GM10248 (cell line): Measurements from ENCODE around the gene FGD4.

Experiments
- CTCF ChIA-PET: fragments of 300-600 bp; sonication (Branson Sonifier 250); formaldehyde crosslinking; extraction: SDS; loops from one replicate; lab custom pipeline; 2021; ENCODE audit warnings: antibody characterized with exemption; lab: Yijun Ruan, JAX
- POLR2A ChIA-PET: fragments of 350-650 bp; sonication (Branson Sonifier 250); formaldehyde crosslinking; extraction: SDS; loops from one replicate; lab custom pipeline; 2020; ENCODE audit warnings: antibody characterized with exemption; lab: Yijun Ruan, JAX
- DNase-seq: peaks from one replicate; pipeline ENCODE4 v3.0.0; 2012; ENCODE audit errors: extremely low spot score
- TF ChIP-seq, protein P1 (sequence below): IDR thresholded peaks from 2 replicates; pipeline ENCODE4 v1.5.1; 2012; ENCODE audit warnings: mild to moderate bottlenecking, low read depth; ENCODE audit errors: extremely low read depth, missing control alignments, control extremely low read depth

FGD4 gene

DNA sequence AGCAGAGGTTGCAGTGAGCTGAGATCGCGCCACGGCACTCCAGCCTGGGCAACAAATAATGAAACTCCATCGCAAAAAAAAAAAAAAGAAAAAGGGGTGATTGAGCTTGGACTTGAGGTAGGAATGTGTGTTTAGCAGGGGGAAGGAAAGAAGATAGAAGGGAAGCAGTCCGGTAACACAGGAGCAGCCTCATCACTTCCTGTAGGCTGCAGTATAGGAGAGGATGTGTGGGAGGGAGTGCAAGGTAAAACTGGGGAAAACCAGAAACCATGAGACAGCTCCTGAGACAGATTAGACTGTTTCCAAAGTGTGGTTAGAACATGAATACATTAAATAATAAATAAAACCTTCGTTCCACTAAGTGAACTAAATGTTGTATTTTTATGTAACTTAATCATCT lies 49.2 kb downstream of the FGD4 start:
- POLR2A ChIA-PET: no interaction called here
- CTCF ChIA-PET: interaction anchor here (1.0 to 1.7 kb wide), 4 partner anchors 8 to 307 kb away, joined by 3 to 6 read pairs (median 6); partner anchors contain the start of gene YARS2
- DNase-seq: no peak
- TF ChIP-seq, protein P1, sequence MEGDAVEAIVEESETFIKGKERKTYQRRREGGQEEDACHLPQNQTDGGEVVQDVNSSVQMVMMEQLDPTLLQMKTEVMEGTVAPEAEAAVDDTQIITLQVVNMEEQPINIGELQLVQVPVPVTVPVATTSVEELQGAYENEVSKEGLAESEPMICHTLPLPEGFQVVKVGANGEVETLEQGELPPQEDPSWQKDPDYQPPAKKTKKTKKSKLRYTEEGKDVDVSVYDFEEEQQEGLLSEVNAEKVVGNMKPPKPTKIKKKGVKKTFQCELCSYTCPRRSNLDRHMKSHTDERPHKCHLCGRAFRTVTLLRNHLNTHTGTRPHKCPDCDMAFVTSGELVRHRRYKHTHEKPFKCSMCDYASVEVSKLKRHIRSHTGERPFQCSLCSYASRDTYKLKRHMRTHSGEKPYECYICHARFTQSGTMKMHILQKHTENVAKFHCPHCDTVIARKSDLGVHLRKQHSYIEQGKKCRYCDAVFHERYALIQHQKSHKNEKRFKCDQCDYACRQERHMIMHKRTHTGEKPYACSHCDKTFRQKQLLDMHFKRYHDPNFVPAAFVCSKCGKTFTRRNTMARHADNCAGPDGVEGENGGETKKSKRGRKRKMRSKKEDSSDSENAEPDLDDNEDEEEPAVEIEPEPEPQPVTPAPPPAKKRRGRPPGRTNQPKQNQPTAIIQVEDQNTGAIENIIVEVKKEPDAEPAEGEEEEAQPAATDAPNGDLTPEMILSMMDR: no peak

DNA sequence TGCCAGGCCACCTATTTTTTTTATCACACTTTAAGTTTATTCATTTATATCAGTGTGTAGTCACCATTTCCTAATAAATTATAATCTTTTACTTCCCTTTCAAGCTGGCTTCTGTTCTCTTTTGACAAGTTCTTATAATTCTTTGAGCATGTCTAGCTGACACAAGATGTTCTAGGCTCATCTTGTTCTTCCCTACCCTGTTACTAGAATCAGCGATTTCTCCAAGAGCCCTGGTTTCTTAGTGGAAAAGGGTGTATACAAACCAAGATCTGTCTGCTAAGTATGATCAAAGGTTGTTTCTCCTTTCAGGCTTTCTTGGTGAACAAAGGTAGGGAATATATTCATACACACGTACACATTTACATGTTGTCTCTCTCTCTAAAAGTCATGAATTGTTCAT lies 51.0 kb downstream of the FGD4 start:
- TF ChIP-seq, protein P1: no peak
- DNase-seq: no peak
- POLR2A ChIA-PET: no interaction called here
- CTCF ChIA-PET: interaction anchor here (1.7 kb wide), 1 partner anchor 305 kb away, joined by 6 read pairs; the partner anchor contains the start of gene YARS2

DNA sequence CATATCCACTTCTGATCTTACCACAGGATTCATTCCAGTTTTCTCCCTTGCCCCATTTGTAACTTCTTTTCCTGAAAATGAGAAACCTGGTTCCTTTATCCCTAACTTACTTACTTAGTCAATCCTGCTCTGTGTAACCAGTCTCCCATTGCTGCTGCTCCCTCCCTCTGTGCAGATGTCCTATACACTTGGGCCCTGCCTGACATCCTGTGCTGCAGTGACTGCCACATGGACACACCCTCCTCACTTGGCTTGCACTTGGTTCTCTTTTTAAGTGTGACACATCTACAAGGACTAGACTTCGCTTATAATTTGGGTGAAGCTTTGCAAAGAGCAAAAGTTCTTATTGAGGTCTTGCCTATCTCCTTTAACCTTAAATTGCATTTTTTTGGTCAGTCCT lies 51.4 kb downstream of the FGD4 start:
- POLR2A ChIA-PET: no interaction called here
- TF ChIP-seq, protein P1: no peak
- CTCF ChIA-PET: interaction anchor here (1.7 kb wide), 1 partner anchor 305 kb away, joined by 6 read pairs; the partner anchor contains the start of gene YARS2
- no peak for DNase-seq

DNA sequence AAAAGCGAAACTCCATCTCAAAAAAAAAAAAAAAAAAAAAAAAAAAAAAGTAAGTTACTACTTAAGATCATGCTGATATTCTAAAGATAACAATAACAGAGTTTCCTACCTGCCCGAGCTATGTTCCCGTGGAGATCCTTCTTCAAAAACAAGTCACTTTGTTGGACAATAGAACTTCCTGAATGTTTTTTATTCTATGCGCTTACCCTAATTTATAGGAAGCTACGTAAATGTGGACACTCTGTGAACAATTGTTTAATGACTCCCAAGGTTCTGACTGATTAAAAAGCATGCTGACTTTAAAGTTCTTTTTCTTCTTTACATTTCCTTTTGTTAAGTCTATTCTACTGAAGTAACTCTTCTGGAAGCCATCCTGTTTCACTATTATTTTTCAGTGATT lies 52.5 kb downstream of the FGD4 start:
- POLR2A ChIA-PET: no interaction called here
- no peak for DNase-seq
- TF ChIP-seq, protein P1: no peak
- CTCF ChIA-PET: interaction anchor here (1.2 to 6.5 kb wide), 3 partner anchors 9 to 304 kb away, joined by 3 to 77 read pairs (median 3); partner anchors contain the start of gene YARS2

DNA sequence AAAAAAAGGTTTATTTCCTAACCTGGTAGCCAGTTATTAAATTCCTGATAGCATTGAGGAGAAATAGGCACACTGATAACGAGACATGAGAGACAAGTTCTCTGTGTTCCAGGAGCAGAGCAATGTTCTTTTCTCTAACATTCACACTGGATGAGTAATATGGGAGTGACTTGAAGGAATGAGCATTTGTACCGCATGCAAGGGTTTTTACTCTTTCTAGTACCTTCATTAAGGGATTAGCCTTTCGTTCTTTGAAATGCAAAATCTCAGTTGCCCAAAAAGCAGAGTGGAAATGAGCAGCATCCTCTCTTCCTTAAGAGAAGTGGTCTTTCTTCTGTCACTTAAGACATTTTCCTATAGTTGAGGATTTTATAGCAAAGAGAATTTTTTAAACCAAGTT lies 54.7 kb downstream of the FGD4 start:
- no peak for DNase-seq
- POLR2A ChIA-PET: no interaction called here
- TF ChIP-seq, protein P1: no peak
- CTCF ChIA-PET: interaction anchor here (1.3 to 6.5 kb wide), 4 partner anchors 206 to 378 kb away, joined by 3 to 77 read pairs (median 27); partner anchors contain the start of gene YARS2

DNA sequence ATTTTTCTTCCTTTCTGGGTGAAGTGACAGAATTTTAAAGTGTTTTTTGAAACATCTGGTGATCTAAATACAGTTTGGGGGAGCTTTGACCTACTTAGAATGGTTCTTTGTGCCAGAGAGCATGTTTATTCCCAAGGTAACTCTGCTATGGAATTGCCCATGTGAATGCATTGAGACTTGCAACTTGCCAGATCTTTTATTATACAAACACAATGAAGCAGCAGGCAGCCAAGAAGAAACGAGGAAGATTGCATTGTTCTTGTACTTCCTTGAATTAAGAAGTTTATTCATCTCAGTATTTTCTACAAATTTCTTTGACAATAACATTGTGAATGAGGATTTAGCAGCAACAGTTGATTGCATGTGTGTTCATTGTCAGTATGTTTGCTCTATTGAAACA lies 55.5 kb downstream of the FGD4 start:
- no peak for DNase-seq
- CTCF ChIA-PET: interaction anchor here (1.3 to 6.5 kb wide), 10 partner anchors 9 to 1567 kb away, joined by 3 to 77 read pairs (median 5); partner anchors contain the start of genes ALG10 and YARS2
- POLR2A ChIA-PET: no interaction called here
- TF ChIP-seq, protein P1: no peak
